BLaER1 treated with 17β-estradiol and CSF1 and Interleukin-3, amounts not matched to agents 10 nM and 100 nM (cell line): ENCODE results near the gene B3GNT9.

ENCODE experiments used
- H3K27ac ChIP-seq, 11 experiments: shearing (Covaris generic); formaldehyde crosslinking; 2 replicates each; pipeline ENCODE4 v1.8.1; 2022
- H3K27me3 ChIP-seq, 11 experiments: shearing (Covaris generic); formaldehyde crosslinking; 2 replicates each; pipeline ENCODE4 v1.8.1; 2022
- H3K36me3 ChIP-seq, 11 experiments: shearing (Covaris generic); formaldehyde crosslinking; 2 replicates each; pipeline ENCODE4 v1.8.1; 2022
- H3K4me1 ChIP-seq, 10 experiments: shearing (Covaris generic); formaldehyde crosslinking; 2 replicates each; pipeline ENCODE4 v1.8.1; 2022
- H3K4me2 ChIP-seq, 11 experiments: shearing (Covaris generic); formaldehyde crosslinking; 2 replicates each; pipeline ENCODE4 v1.8.1; 2022
- H3K4me3 ChIP-seq, 10 experiments: shearing (Covaris generic); formaldehyde crosslinking; 2 replicates each; pipeline ENCODE4 v1.8.1; 2022
- H3K9ac ChIP-seq, 11 experiments: shearing (Covaris generic); formaldehyde crosslinking; 2 replicates each; pipeline ENCODE4 v1.8.1; 2022
- H3K9me3 ChIP-seq, 11 experiments: shearing (Covaris generic); formaldehyde crosslinking; replicated peaks in 1 of 11; 2 replicates each; pipeline ENCODE4 v1.8.1; 2022
- H4K20me1 ChIP-seq, 11 experiments: shearing (Covaris generic); formaldehyde crosslinking; 2 replicates each; pipeline ENCODE4 v1.8.1; 2022
- Cebpa-rat ChIP-seq, 11 experiments: shearing (Covaris generic); IDR thresholded peaks; 2 replicates each; pipeline ENCODE4 v1.8.1; 2022

The B3GNT9 gene

DNA sequence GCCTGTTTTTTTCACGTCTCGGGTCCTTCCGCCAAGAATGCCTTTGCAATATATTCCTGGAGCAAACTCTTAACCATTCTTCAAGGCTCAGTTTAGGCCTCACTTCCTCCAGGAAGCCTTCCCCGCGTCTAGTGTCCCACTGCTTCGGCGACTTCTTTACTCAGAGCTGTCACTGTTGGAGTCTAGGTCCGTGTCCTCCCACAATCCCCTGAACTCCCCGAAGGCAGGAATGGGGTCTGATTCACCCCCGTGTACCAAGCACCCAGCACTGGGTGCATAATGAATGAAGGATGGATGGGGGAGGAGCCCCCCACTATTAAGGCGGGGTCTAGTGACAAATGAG lies 32.5 kb upstream of the B3GNT9 start:
- Histone ChIP-seq H3K4me3 (peak overlapping the region; percentile 61 to 80 (median 71)), H3K36me3 (peaks cover 0 to 11% (median 0%) of the 10 kb centered on the region in 11 experiments; a peak in 5 of 22 replicates), H3K9me3 (no peaks in the 10 kb centered on the region), H3K4me2 (peak overlapping the region; percentile 88 to 100 (median 95)), H3K4me1 (peaks cover 50 to 67% (median 62%) of the 10 kb centered on the region in 10 experiments), H3K27me3 (peaks cover 15 to 38% (median 29%) of the 10 kb centered on the region in 11 experiments), H4K20me1 (peaks cover 22 to 72% (median 48%) of the 10 kb centered on the region in 11 experiments; a peak in 21 of 22 replicates), H3K9ac (peak overlapping the region; percentile 84 to 93 (median 89)), H3K27ac (peak overlapping the region in 10 of 11 experiments; percentile 84 to 95 (median 92); a peak in 20 of 22 replicates)
- no peak for TF ChIP-seq Cebpa-rat (IDR thresholded peaks at IDR 0.05)

DNA sequence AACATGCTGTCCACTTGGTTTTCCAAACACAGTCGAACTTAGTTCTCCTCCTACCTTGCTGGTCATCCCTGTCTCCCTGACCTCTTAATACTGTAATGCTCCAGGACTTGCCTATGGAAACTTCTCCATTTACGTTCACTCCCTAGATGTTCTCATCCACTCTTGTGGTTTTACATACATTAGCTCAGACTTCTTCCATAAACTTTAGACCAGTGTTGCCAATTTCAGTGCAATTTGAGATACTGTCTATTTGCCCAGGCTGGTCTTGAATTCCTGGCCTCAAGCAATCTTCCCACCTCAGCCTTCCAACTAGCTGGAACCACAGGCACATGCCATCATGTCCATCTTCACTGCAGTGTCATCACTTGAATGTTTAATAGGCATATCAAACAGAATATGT lies 31.5 kb upstream of the B3GNT9 start:
- Histone ChIP-seq H3K4me1 (peaks cover 52 to 75% (median 70%) of the 10 kb centered on the region in 10 experiments), H3K9ac (peak overlapping the region; percentile 84 to 93 (median 89); a peak in 19 of 22 replicates), H3K9me3 (no peaks in the 10 kb centered on the region), H3K4me2 (peak overlapping the region; percentile 88 to 100 (median 95)), H3K27me3 (peaks cover 23 to 48% (median 39%) of the 10 kb centered on the region in 11 experiments), H3K4me3 (peak overlapping the region; percentile 61 to 80 (median 71); a peak in 18 of 20 replicates), H4K20me1 (peaks cover 22 to 82% (median 57%) of the 10 kb centered on the region in 11 experiments; a peak in 21 of 22 replicates), H3K27ac (peak overlapping the region in 2 of 11 experiments; percentile 90 to 95; a peak in 3 of 22 replicates), H3K36me3 (peaks cover 0 to 11% (median 0%) of the 10 kb centered on the region in 11 experiments; a peak in 6 of 22 replicates)
- TF ChIP-seq Cebpa-rat (IDR thresholded peaks at IDR 0.05): no peak

DNA sequence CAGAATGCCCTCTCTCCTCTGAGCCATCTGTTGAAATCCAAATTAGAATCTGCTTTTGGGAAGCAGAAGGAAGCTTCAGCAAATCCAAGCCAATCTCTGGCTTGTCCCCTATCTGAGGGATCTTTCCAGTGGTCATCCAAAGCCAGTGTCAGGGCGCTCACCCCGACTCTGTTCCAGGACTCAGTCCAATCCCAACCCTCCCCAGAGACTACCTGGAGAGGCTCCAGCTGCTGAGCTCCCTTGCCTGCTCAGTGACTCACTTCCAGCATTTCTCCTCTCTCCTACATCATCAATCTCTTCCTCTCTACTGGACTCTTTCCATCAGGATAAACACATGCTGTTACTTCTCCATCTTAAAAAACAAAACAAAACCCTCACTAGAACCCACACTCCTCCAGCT lies 30.5 kb upstream of the B3GNT9 start:
- no peaks in the 10 kb centered on the region for H3K9me3 ChIP-seq
- H3K27me3 ChIP-seq: peaks cover 23 to 48% (median 41%) of the 10 kb centered on the region in 11 experiments
- H3K36me3 ChIP-seq: peaks cover 0 to 14% (median 6%) of the 10 kb centered on the region in 11 experiments; a peak in 10 of 22 replicates
- no peak overlapping the region for H3K27ac ChIP-seq
- H3K4me3 ChIP-seq: peak overlapping the region in 3 of 10 experiments; percentile 23 to 75 (median 72); a peak in 4 of 20 replicates
- peaks cover 52 to 81% (median 74%) of the 10 kb centered on the region in 10 experiments for H3K4me1 ChIP-seq
- H3K9ac ChIP-seq: peak overlapping the region in 10 of 11 experiments; percentile 9 to 93 (median 30); a peak in 12 of 22 replicates
- no peak for TF ChIP-seq Cebpa-rat (IDR thresholded peaks at IDR 0.05)
- peaks cover 22 to 88% (median 66%) of the 10 kb centered on the region in 11 experiments; a peak in 21 of 22 replicates for H4K20me1 ChIP-seq
- peak overlapping the region; percentile 88 to 100 (median 95) for H3K4me2 ChIP-seq

DNA sequence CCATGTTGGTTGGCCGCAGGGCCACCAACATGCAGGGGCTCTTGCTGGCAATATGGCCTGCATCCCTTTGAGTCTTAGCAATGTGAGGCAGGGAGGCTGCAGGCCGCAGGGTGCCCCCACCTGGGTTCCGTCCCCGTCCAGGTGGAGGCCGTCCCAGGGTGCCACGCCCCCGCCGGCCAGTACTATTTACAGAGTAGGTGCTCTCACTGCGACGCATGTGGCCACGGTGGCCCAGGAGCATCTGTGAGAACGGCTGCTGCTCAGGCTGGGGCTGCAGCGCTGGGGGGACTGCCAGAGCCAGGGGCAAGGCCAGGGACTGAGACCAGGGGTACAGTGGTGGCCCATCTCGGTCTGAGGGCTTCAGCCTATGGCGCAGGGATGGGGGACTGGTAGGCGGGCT lies 29.4 kb upstream of the B3GNT9 start:
- Histone ChIP-seq H4K20me1 (peaks cover 22 to 91% (median 74%) of the 10 kb centered on the region in 11 experiments; a peak in 21 of 22 replicates), H3K27ac (no peak overlapping the region), H3K27me3 (peaks cover 22 to 39% (median 31%) of the 10 kb centered on the region in 11 experiments)

DNA sequence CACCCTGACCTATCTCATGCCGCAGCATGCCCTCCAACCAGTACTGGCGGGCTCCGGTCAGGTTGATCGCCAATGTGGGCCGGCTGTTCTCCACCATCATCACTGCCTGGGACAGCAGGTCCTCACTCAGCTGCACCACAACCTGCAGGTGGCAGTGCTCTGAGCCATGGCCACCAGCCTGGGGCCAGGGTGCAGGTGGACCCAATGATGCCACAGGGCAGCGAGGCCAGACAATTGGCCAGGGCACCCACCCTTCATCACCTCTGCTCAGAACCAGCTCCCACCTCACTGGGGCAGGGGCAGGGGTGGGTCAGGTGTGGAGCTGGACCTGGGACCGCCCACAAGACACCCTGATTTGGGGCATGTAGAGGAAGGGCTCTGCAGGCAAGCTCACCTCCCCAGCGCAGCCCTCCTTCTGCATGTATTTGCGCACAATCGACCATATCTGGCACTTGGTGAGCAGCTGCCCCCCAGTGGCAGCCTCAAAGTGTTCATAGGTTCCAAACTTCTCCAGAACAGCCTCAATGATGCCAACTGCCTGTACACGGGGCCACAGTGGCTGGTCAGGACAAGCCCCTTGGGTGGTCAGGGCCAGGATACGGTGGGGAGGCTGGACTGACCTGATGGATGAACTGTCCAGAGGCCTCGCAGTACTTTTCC lies 28.8 kb upstream of the B3GNT9 start:
- no peaks in the 10 kb centered on the region for H3K9me3 ChIP-seq
- no peak overlapping the region for H3K4me3 ChIP-seq
- H3K9ac ChIP-seq: no peak overlapping the region
- no peak overlapping the region for H3K27ac ChIP-seq
- H3K27me3 ChIP-seq: peaks cover 16 to 33% (median 25%) of the 10 kb centered on the region in 11 experiments
- peaks cover 55 to 84% (median 70%) of the 10 kb centered on the region in 10 experiments for H3K4me1 ChIP-seq
- H3K36me3 ChIP-seq: peaks cover 0 to 30% (median 9%) of the 10 kb centered on the region in 11 experiments; a peak in 10 of 22 replicates
- TF ChIP-seq Cebpa-rat (IDR thresholded peaks at IDR 0.05): no peak
- H3K4me2 ChIP-seq: peak overlapping the region in 6 of 11 experiments; percentile 2 to 97 (median 90); a peak in 7 of 22 replicates
- H4K20me1 ChIP-seq: peaks cover 22 to 91% (median 74%) of the 10 kb centered on the region in 11 experiments; a peak in 21 of 22 replicates

More for the DNA sequence above, 29.4 kb upstream of the B3GNT9 start:
- H3K9ac ChIP-seq: peak overlapping the region in 4 of 11 experiments; percentile 13 to 92 (median 35); a peak in 1 of 22 replicates
- peak overlapping the region in 10 of 11 experiments; percentile 2 to 100 (median 96); a peak in 16 of 22 replicates for H3K4me2 ChIP-seq
- TF ChIP-seq Cebpa-rat (IDR thresholded peaks at IDR 0.05): no peak
- peaks cover 55 to 84% (median 70%) of the 10 kb centered on the region in 10 experiments for H3K4me1 ChIP-seq
- H3K36me3 ChIP-seq: peaks cover 0 to 26% (median 9%) of the 10 kb centered on the region in 11 experiments; a peak in 10 of 22 replicates
- H3K9me3 ChIP-seq: no peaks in the 10 kb centered on the region
- no peak overlapping the region for H3K4me3 ChIP-seq

DNA sequence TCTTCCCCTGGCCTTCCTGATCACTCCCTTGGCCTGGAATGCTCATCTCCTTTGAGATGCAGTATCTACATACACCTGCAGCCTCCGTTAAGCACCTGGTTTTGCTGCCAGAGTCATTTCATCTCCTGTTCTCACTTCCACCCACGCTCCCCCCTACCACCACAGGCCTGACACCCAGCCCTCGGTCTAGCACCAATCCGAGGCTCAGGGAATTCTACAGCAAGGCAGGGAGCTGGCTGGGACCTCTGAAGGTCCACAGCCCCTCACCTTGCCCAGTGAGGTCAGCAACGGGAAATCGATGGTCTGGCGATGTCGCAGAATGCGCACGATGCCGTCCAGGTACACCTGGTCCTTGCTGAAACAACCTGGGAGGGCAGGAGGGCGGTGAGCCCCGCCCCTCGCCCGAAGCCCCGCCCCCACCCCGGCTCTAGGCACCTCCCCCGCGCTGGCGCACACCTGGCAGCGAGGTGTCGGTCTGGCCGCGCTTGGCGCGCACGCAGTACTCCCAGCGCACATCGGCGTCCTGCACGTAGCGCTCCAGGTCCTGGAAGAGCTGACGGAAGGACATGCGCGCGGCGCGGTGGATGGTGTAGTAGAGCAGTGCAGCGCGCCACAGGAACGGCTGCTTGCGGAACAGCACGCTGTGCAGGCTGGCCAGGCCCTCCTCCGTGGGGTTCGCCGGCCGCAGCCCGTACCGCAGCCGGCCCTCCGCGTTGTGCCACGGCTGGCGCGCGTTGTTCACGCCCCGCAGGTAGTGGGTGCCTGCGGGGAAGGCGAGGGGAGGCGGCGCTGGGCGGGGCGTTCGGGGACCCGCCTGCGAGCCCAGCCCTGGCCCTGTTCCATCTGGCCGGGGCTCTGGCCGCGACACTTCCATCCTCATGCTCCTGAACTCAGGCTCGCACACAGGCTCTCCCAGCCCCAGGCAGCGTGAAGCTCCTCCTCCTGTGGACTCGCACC lies 27.2 kb upstream of the B3GNT9 start:
- TF ChIP-seq Cebpa-rat (IDR thresholded peaks at IDR 0.05): no peak
- Histone ChIP-seq H3K36me3 (peaks cover 0 to 30% (median 9%) of the 10 kb centered on the region in 11 experiments; a peak in 10 of 22 replicates), H3K9ac (peak overlapping the region in 3 of 11 experiments; percentile 19 to 48 (median 33); a peak in 2 of 22 replicates), H3K4me1 (peaks cover 66 to 93% (median 79%) of the 10 kb centered on the region in 10 experiments), H3K4me2 (peak overlapping the region; percentile 75 to 88 (median 81)), H3K27ac (no peak overlapping the region), H4K20me1 (peaks cover 22 to 87% (median 71%) of the 10 kb centered on the region in 11 experiments; a peak in 21 of 22 replicates), H3K9me3 (no peaks in the 10 kb centered on the region), H3K4me3 (peak overlapping the region in 7 of 10 experiments; percentile 1 to 52 (median 29); a peak in 6 of 20 replicates), H3K27me3 (peaks cover 14 to 28% (median 21%) of the 10 kb centered on the region in 11 experiments; a peak in 20 of 22 replicates)

DNA sequence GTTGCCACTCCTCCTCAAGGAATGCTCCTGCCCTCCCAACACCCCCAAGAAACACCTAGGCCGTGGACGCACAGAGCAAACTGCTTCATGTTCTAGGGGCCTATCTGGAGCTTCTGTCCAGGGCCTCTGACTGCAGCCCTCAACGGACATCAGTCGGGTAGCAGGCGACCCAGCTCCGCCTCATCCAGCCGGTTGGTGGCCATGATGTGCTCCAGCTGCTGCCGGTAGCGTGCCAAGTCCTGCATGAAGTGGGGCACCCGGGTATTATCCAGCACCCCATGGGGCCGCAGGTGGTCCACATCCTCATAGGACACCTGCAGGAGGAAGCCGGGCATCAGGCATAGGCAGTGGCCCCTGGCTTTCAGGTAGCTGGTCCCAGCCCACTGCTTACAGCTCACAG lies 25.9 kb upstream of the B3GNT9 start:
- Histone ChIP-seq H3K9ac (no peak overlapping the region; a peak in 1 of 22 replicates), H3K9me3 (no peaks in the 10 kb centered on the region), H3K4me1 (peaks cover 62 to 93% (median 79%) of the 10 kb centered on the region in 10 experiments), H4K20me1 (peaks cover 22 to 73% (median 70%) of the 10 kb centered on the region in 11 experiments; a peak in 21 of 22 replicates), H3K4me3 (no peak overlapping the region), H3K4me2 (0 out of 22 replicates have a peak overlapping the region, but pooled peaks of 3 of the 11 experiments have one; percentile 15 to 95 (median 92)), H3K27me3 (peaks cover 14 to 28% (median 21%) of the 10 kb centered on the region in 11 experiments; a peak in 20 of 22 replicates), H3K27ac (no peak overlapping the region), H3K36me3 (peaks cover 0 to 30% (median 9%) of the 10 kb centered on the region in 11 experiments; a peak in 10 of 22 replicates)
- no peak for TF ChIP-seq Cebpa-rat (IDR thresholded peaks at IDR 0.05)
